ENCODE data around the gene SCYL2.

GRCh38 chr12:100268835-100269564 lies 2.0 kb downstream of the SCYL2 start:
- TF ChIP-seq CTCF (IDR thresholded peaks at IDR 0.05 in 8 of 11, conservative IDR thresholded peaks at IDR 0.05 in 3 of 11) (no peak), POLR2AphosphoS5 (IDR thresholded peaks at IDR 0.05) (no peak), POLR2A (IDR thresholded peaks at IDR 0.05) (no peak)

All from spleen (tissue), 7 donors.